Measurements from ENCODE around the gene CTNNA2.

CTNNA2 gene

DNA sequence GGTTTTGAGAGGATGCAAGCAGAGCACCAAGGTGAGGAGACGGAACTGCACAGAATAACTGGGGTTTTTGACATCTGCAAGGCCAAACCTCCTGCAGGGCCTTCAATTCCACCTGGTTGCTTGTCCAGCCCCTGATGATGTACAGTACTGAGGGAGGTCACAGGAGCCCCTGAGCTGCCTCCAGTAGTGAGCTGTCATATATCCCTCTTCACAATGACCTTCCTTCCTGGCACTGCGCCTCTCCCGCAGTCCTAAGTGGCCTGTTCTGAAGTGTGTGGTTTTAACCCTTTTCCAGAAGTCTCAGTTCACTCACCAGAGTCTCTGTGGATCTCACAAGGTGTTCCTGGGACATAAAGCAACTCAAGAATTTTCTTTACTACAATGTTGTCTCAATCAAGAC lies 746.4 kb downstream of the CTNNA2 start:
- TF ChIP-seq EP300 (IDR thresholded peaks at IDR 0.05; ENCODE audit: borderline replicate concordance), result no peak
- TF ChIP-seq FOXM1 (IDR thresholded peaks at IDR 0.05; ENCODE audit: borderline replicate concordance, low read depth), result no peak
- TF ChIP-seq, protein P1, sequence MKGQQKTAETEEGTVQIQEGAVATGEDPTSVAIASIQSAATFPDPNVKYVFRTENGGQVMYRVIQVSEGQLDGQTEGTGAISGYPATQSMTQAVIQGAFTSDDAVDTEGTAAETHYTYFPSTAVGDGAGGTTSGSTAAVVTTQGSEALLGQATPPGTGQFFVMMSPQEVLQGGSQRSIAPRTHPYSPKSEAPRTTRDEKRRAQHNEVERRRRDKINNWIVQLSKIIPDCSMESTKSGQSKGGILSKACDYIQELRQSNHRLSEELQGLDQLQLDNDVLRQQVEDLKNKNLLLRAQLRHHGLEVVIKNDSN (IDR thresholded peaks at IDR 0.05), result no peak
- no peak for TF ChIP-seq NFIC (IDR thresholded peaks at IDR 0.05)
- TF ChIP-seq CREB1 (IDR thresholded peaks at IDR 0.05; ENCODE audit: low read depth), result no peak
- no peak for TF ChIP-seq EGR1 (IDR thresholded peaks at IDR 0.05)
- TF ChIP-seq TEAD4 (IDR thresholded peaks at IDR 0.05), result no peak
- TF ChIP-seq, protein P2, sequence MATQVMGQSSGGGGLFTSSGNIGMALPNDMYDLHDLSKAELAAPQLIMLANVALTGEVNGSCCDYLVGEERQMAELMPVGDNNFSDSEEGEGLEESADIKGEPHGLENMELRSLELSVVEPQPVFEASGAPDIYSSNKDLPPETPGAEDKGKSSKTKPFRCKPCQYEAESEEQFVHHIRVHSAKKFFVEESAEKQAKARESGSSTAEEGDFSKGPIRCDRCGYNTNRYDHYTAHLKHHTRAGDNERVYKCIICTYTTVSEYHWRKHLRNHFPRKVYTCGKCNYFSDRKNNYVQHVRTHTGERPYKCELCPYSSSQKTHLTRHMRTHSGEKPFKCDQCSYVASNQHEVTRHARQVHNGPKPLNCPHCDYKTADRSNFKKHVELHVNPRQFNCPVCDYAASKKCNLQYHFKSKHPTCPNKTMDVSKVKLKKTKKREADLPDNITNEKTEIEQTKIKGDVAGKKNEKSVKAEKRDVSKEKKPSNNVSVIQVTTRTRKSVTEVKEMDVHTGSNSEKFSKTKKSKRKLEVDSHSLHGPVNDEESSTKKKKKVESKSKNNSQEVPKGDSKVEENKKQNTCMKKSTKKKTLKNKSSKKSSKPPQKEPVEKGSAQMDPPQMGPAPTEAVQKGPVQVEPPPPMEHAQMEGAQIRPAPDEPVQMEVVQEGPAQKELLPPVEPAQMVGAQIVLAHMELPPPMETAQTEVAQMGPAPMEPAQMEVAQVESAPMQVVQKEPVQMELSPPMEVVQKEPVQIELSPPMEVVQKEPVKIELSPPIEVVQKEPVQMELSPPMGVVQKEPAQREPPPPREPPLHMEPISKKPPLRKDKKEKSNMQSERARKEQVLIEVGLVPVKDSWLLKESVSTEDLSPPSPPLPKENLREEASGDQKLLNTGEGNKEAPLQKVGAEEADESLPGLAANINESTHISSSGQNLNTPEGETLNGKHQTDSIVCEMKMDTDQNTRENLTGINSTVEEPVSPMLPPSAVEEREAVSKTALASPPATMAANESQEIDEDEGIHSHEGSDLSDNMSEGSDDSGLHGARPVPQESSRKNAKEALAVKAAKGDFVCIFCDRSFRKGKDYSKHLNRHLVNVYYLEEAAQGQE (IDR thresholded peaks at IDR 0.05; ENCODE audit: low read depth), result no peak
- TF ChIP-seq YY1 (IDR thresholded peaks at IDR 0.05; ENCODE audit: low read depth), result no peak
- no peak for TF ChIP-seq TAF1 (IDR thresholded peaks at IDR 0.05; ENCODE audit: low read depth)
- no peak for TF ChIP-seq RAD21 (IDR thresholded peaks at IDR 0.05; ENCODE audit: low read depth)

DNA sequence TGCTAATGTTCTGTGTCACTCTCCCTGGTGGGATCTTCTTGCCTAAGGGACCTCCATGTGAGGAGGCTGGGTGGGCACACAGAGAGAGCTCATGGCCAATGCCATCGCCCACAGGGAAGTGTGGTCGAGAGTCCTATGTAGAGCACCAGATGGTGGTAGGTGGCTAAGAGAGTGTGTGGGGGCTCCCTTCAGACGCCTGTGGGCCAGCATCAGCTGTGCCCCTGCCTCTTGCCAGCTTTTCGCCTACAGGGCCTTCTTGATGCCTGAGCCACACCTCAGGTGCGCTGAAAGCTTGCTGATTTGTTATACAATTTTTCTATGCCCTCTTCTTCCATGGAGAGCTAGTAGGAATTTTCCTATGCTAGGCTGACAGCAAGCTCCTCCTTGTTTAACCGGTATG lies 753.4 kb downstream of the CTNNA2 start:
- TF ChIP-seq RAD21 (IDR thresholded peaks at IDR 0.05; ENCODE audit: low read depth), result no peak
- TF ChIP-seq, protein P1 (IDR thresholded peaks at IDR 0.05), result no peak
- no peak for TF ChIP-seq YY1 (IDR thresholded peaks at IDR 0.05; ENCODE audit: low read depth)
- TF ChIP-seq CEBPB (IDR thresholded peaks at IDR 0.05), result no peak
- TF ChIP-seq, protein P2 (IDR thresholded peaks at IDR 0.05; ENCODE audit: low read depth), result no peak
- TF ChIP-seq EP300 (IDR thresholded peaks at IDR 0.05; ENCODE audit: borderline replicate concordance), result no peak
- no peak for TF ChIP-seq TAF1 (IDR thresholded peaks at IDR 0.05; ENCODE audit: low read depth)
- TF ChIP-seq, protein P3, sequence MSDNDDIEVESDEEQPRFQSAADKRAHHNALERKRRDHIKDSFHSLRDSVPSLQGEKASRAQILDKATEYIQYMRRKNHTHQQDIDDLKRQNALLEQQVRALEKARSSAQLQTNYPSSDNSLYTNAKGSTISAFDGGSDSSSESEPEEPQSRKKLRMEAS (IDR thresholded peaks at IDR 0.05), result no peak
- TF ChIP-seq TCF12 (IDR thresholded peaks at IDR 0.05; ENCODE audit: low read depth), result no peak
- no peak for TF ChIP-seq FOXM1 (IDR thresholded peaks at IDR 0.05; ENCODE audit: borderline replicate concordance, low read depth)
- TF ChIP-seq ZBTB7A (IDR thresholded peaks at IDR 0.05; ENCODE audit: low read depth), result no peak
- no peak for TF ChIP-seq CREB1 (IDR thresholded peaks at IDR 0.05; ENCODE audit: low read depth)
- TF ChIP-seq NFIC (IDR thresholded peaks at IDR 0.05), result no peak
- TF ChIP-seq EGR1 (IDR thresholded peaks at IDR 0.05), result no peak
- no peak for TF ChIP-seq TEAD4 (IDR thresholded peaks at IDR 0.05)

DNA sequence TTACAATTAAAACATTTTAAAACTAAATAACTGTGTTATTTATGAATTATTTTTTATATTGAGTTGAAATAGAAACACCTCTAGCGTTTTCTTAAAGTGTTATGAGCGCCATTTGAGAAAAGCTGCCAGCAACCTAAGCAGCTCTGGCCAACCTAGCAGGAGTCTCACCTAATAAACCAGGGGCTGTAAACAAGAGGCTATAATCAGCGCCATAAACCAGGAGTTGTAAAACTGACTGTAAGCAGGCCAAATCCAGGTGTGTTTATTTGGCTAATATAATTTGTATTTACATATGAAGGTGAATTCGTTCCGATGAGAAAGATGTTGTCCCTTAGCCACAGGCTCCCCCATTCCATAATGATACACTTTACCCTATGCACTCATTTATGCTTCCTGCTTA lies 757.0 kb downstream of the CTNNA2 start:
- TF ChIP-seq FOXM1 (IDR thresholded peaks at IDR 0.05; ENCODE audit: borderline replicate concordance, low read depth), result no peak
- no peak for TF ChIP-seq ZBTB7A (IDR thresholded peaks at IDR 0.05; ENCODE audit: low read depth)
- TF ChIP-seq, protein P3 (IDR thresholded peaks at IDR 0.05), result no peak
- no peak for TF ChIP-seq NFIC (IDR thresholded peaks at IDR 0.05)
- no peak for TF ChIP-seq EP300 (IDR thresholded peaks at IDR 0.05; ENCODE audit: borderline replicate concordance)
- no peak for TF ChIP-seq TCF12 (IDR thresholded peaks at IDR 0.05; ENCODE audit: low read depth)
- no peak for TF ChIP-seq YY1 (IDR thresholded peaks at IDR 0.05; ENCODE audit: low read depth)
- no peak for TF ChIP-seq TEAD4 (IDR thresholded peaks at IDR 0.05)
- no peak for TF ChIP-seq CREB1 (IDR thresholded peaks at IDR 0.05; ENCODE audit: low read depth)
- no peak for TF ChIP-seq EGR1 (IDR thresholded peaks at IDR 0.05)
- no peak for TF ChIP-seq TAF1 (IDR thresholded peaks at IDR 0.05; ENCODE audit: low read depth)

DNA sequence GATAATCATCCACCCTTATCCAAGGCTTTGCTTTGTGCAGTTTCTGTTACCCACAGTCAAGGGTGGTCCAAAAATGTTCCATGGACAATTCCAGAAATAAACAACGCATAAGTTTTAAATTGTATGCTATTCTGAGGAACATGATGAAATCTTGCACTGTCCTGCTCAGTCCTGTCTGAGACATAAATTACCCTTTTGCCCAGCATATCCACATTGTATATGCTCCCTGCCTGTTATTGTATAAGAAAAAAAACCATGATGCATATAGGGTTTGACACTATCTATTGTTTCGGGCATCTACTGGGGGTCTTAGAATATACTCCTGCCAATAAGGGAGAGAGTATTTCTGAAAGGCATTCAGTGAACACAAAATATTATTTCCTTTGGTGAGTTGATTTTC lies 767.7 kb downstream of the CTNNA2 start:
- TF ChIP-seq CEBPB (IDR thresholded peaks at IDR 0.05), result no peak
- no peak for TF ChIP-seq NFIC (IDR thresholded peaks at IDR 0.05)
- TF ChIP-seq EGR1 (IDR thresholded peaks at IDR 0.05), result no peak
- no peak for TF ChIP-seq FOXM1 (IDR thresholded peaks at IDR 0.05; ENCODE audit: borderline replicate concordance, low read depth)
- no peak for TF ChIP-seq TAF1 (IDR thresholded peaks at IDR 0.05; ENCODE audit: low read depth)
- no peak for TF ChIP-seq CREB1 (IDR thresholded peaks at IDR 0.05; ENCODE audit: low read depth)
- TF ChIP-seq TCF12 (IDR thresholded peaks at IDR 0.05; ENCODE audit: low read depth), result no peak
- TF ChIP-seq, protein P1 (IDR thresholded peaks at IDR 0.05), result no peak
- no peak for TF ChIP-seq ZBTB7A (IDR thresholded peaks at IDR 0.05; ENCODE audit: low read depth)
- TF ChIP-seq, protein P3 (IDR thresholded peaks at IDR 0.05), result no peak
- TF ChIP-seq, protein P2 (IDR thresholded peaks at IDR 0.05; ENCODE audit: low read depth), result no peak
- no peak for TF ChIP-seq EP300 (IDR thresholded peaks at IDR 0.05; ENCODE audit: borderline replicate concordance)
- TF ChIP-seq RAD21 (IDR thresholded peaks at IDR 0.05; ENCODE audit: low read depth), result no peak
